Mesendoderm (in vitro differentiated cells): ENCODE results near the gene PPP2R3A.

Experiments used
- DNase-seq: peaks from one replicate; pipeline ENCODE4 v3.0.0; 2013
- H2AK5ac ChIP-seq: 2 replicates; pipeline ENCODE4 v1.6.1; 2013; ENCODE audit warnings: low read length, inconsistent platforms
- H2BK120ac ChIP-seq: 2 replicates; pipeline ENCODE4 v1.6.1; 2013; ENCODE audit warnings: low read depth, mild to moderate bottlenecking, low read length, moderate library complexity, mixed read lengths
- H2BK15ac ChIP-seq: replicated peaks from 2 replicates; pipeline ENCODE4 v1.6.1; 2013; ENCODE audit warnings: low read depth, mild to moderate bottlenecking, moderate library complexity
- H2BK5ac ChIP-seq: 2 replicates; pipeline ENCODE4 v1.6.1; 2013; ENCODE audit warnings: low read length, inconsistent platforms
- H3K18ac ChIP-seq: 2 replicates; pipeline ENCODE4 v1.6.1; 2013; ENCODE audit warnings: mild to moderate bottlenecking, low read length, mixed read lengths
- H3K23ac ChIP-seq: one replicate; pipeline ENCODE4 v1.6.1; 2013; ENCODE audit warnings: low read length
- H3K27ac ChIP-seq: 2 replicates; pipeline ENCODE4 v1.5.1; 2013; ENCODE audit warnings: low read depth, mild to moderate bottlenecking, inconsistent platforms, low read length, moderate library complexity
- H3K27me3 ChIP-seq: 2 replicates; pipeline ENCODE4 v1.6.1; 2013; ENCODE audit warnings: low read length, control low read depth, mild to moderate bottlenecking, inconsistent platforms; ENCODE audit not compliant: insufficient read depth, poor library complexity
- H3K36me3 ChIP-seq: 2 replicates; pipeline ENCODE4 v1.6.1; 2013; ENCODE audit warnings: low read length, inconsistent platforms; ENCODE audit not compliant: control insufficient read depth, insufficient read depth
- H3K4ac ChIP-seq: one replicate; pipeline ENCODE4 v1.6.1; 2013; ENCODE audit warnings: low read depth, mild to moderate bottlenecking, low read length, moderate library complexity
- H3K4me1 ChIP-seq: 2 replicates; pipeline ENCODE4 v1.6.1; 2013; ENCODE audit warnings: low read depth, low read length, inconsistent platforms; ENCODE audit not compliant: control insufficient read depth
- H3K4me2 ChIP-seq: 2 replicates; pipeline ENCODE4 v1.6.1; 2013; ENCODE audit warnings: low read length
- H3K4me3 ChIP-seq: 2 replicates; pipeline ENCODE4 v1.5.1; 2013; ENCODE audit warnings: mild to moderate bottlenecking, low read length
- H3K56ac ChIP-seq: one replicate; pipeline ENCODE4 v1.6.1; 2013; ENCODE audit warnings: low read length
- H3K79me1 ChIP-seq: 2 replicates; pipeline ENCODE4 v1.6.1; 2013; ENCODE audit warnings: low read length, inconsistent platforms
- H3K79me2 ChIP-seq: 2 replicates; pipeline ENCODE4 v1.6.1; 2013; ENCODE audit warnings: mild to moderate bottlenecking, low read length; ENCODE audit not compliant: control insufficient read depth, insufficient read depth
- H3K9ac ChIP-seq: 2 replicates; pipeline ENCODE4 v1.6.1; 2013; ENCODE audit warnings: low read length, inconsistent platforms
- H4K5ac ChIP-seq: one replicate; pipeline ENCODE4 v1.6.1; 2013; ENCODE audit warnings: low read length
- H4K8ac ChIP-seq: one replicate; pipeline ENCODE4 v1.6.1; 2013; ENCODE audit warnings: low read depth, mild to moderate bottlenecking, control low read depth, low read length, moderate library complexity
- WGBS: extraction: QIAGEN DNeasy Blood & Tissue Kit; methylation state at CpG from one replicate; pipeline ENCODE4 v1.1.7; 2013; ENCODE audit warnings: low lambda C conversion rate, missing lambda C conversion rate; ENCODE audit not compliant: insufficient coverage; ENCODE audit errors: extremely low coverage; 5-methylcytosine and 5-hydroxymethylcytosine counted together

The PPP2R3A gene

GRCh38 chr3:135975053-135975452 lies 9.5 kb downstream of the PPP2R3A start:
- Histone ChIP-seq H3K36me3 (no peaks in the 10 kb centered on the region), H4K8ac (no peak overlapping the region), H2BK15ac (no peak overlapping the region), H3K56ac (no peak overlapping the region), H4K5ac (no peak overlapping the region), H3K18ac (peak overlapping the region; percentile 51), H3K4me3 (no peak overlapping the region), H3K4me1 (peaks cover 7% of the 10 kb centered on the region), H2BK120ac (no peak overlapping the region), H2AK5ac (no peak overlapping the region), H3K4ac (no peak overlapping the region), H3K9ac (no peak overlapping the region), H3K27ac (no peak overlapping the region), H3K79me1 (peaks cover 9% of the 10 kb centered on the region), H3K27me3 (no peaks in the 10 kb centered on the region), H2BK5ac (no peak overlapping the region), H3K4me2 (no peak overlapping the region), H3K79me2 (peaks cover 4% of the 10 kb centered on the region), H3K23ac (no peak overlapping the region)
- DNase-seq: peak; percentile 16

DNA sequence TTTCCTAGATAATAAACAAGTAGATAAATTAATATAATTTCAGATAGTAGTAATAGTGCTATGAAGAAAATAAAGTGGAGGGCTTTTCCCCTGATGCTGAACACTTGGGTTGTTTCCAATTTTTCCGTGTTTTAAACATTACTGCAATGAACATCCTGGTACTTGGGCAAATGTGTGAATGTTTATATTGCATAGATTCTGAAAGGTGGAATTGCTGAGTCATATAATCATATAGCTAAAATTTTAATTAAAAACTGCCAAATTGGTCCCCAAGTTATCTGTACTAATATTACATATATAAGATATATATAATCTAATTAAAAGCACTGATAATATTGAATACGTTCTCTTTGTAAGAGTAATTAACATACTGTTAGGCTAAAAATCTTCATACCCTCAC lies 10.0 kb downstream of the PPP2R3A start:
- Histone ChIP-seq H3K56ac (no peak overlapping the region), H3K23ac (no peak overlapping the region), H4K8ac (no peak overlapping the region), H3K36me3 (no peaks in the 10 kb centered on the region), H3K27me3 (no peaks in the 10 kb centered on the region), H3K4me1 (peaks cover 7% of the 10 kb centered on the region), H2AK5ac (no peak overlapping the region), H2BK15ac (no peak overlapping the region), H3K27ac (no peak overlapping the region), H3K79me2 (peaks cover 4% of the 10 kb centered on the region), H3K18ac (no peak overlapping the region), H3K9ac (no peak overlapping the region), H3K4ac (no peak overlapping the region), H3K4me2 (no peak overlapping the region), H4K5ac (no peak overlapping the region), H2BK5ac (no peak overlapping the region), H3K79me1 (peaks cover 9% of the 10 kb centered on the region), H2BK120ac (no peak overlapping the region), H3K4me3 (no peak overlapping the region)
- no CpG with 5 or more reads among the region's 2 CpGs for WGBS
- DNase-seq: no peak

- Histone ChIP-seq H3K4me1 (no peaks in the 10 kb centered on the region), H2AK5ac (no peak overlapping the region), H3K23ac (no peak overlapping the region), H3K27me3 (no peaks in the 10 kb centered on the region), H3K27ac (no peak overlapping the region), H2BK120ac (no peak overlapping the region), H2BK15ac (no peak overlapping the region), H3K4me3 (no peak overlapping the region), H3K4ac (no peak overlapping the region), H2BK5ac (no peak overlapping the region), H3K9ac (no peak overlapping the region), H4K5ac (no peak overlapping the region), H3K56ac (no peak overlapping the region), H3K18ac (no peak overlapping the region), H3K79me2 (no peaks in the 10 kb centered on the region), H3K4me2 (no peak overlapping the region), H3K79me1 (peaks cover 2% of the 10 kb centered on the region), H3K36me3 (no peaks in the 10 kb centered on the region), H4K8ac (no peak overlapping the region)
- WGBS: no CpG with 5 or more reads among the region's 2 CpGs
- no peak for DNase-seq
Observed at GRCh38 chr3:135980343-135980742, 14.8 kb downstream of the PPP2R3A start.

- H2AK5ac ChIP-seq: no peak overlapping the region
- no peak overlapping the region for H3K27ac ChIP-seq
- whole genome bisulfite sequencing: no CpG with 5 or more reads among the region's 4 CpGs
- no peak overlapping the region for H3K18ac ChIP-seq
- no peak overlapping the region for H3K4ac ChIP-seq
- no peak overlapping the region for H4K8ac ChIP-seq
- H3K4me1 ChIP-seq: no peaks in the 10 kb centered on the region
- H3K56ac ChIP-seq: no peak overlapping the region
- no peak overlapping the region for H2BK5ac ChIP-seq
- H2BK120ac ChIP-seq: no peak overlapping the region
- H3K9ac ChIP-seq: no peak overlapping the region
- no peak for DNase-seq
- no peak overlapping the region for H3K23ac ChIP-seq
- no peaks in the 10 kb centered on the region for H3K79me1 ChIP-seq
- no peak overlapping the region for H2BK15ac ChIP-seq
- H3K4me3 ChIP-seq: no peak overlapping the region
- no peak overlapping the region for H3K4me2 ChIP-seq
- no peaks in the 10 kb centered on the region for H3K36me3 ChIP-seq
- H4K5ac ChIP-seq: no peak overlapping the region
- no peaks in the 10 kb centered on the region for H3K79me2 ChIP-seq
- no peaks in the 10 kb centered on the region for H3K27me3 ChIP-seq
Observed at GRCh38 chr3:135981701-135982403, 16.3 kb downstream of the PPP2R3A start.

- no peak overlapping the region for H2BK120ac ChIP-seq
- no peak overlapping the region for H3K4ac ChIP-seq
- H3K56ac ChIP-seq: no peak overlapping the region
- H4K5ac ChIP-seq: no peak overlapping the region
- H3K4me1 ChIP-seq: no peaks in the 10 kb centered on the region
- H3K9ac ChIP-seq: no peak overlapping the region
- no peak overlapping the region for H2BK5ac ChIP-seq
- H2AK5ac ChIP-seq: no peak overlapping the region
- H3K36me3 ChIP-seq: no peaks in the 10 kb centered on the region
- no peak overlapping the region for H3K4me3 ChIP-seq
- no peaks in the 10 kb centered on the region for H3K79me2 ChIP-seq
- no peak overlapping the region for H3K23ac ChIP-seq
- no peak overlapping the region for H4K8ac ChIP-seq
- H3K4me2 ChIP-seq: no peak overlapping the region
- H2BK15ac ChIP-seq: no peak overlapping the region
- H3K27me3 ChIP-seq: no peaks in the 10 kb centered on the region
- DNase-seq: no peak
- H3K18ac ChIP-seq: no peak overlapping the region
- H3K79me1 ChIP-seq: no peaks in the 10 kb centered on the region
- H3K27ac ChIP-seq: no peak overlapping the region
- WGBS: no CpG with 5 or more reads among the region's 1 CpG
Observed at GRCh38 chr3:135982404-135982761, 16.9 kb downstream of the PPP2R3A start.

- Histone ChIP-seq H2BK120ac (no peak overlapping the region), H2AK5ac (no peak overlapping the region), H3K4me3 (no peak overlapping the region), H3K18ac (no peak overlapping the region), H2BK15ac (no peak overlapping the region), H3K27me3 (no peaks in the 10 kb centered on the region), H3K36me3 (no peaks in the 10 kb centered on the region), H3K4me1 (no peaks in the 10 kb centered on the region), H4K5ac (no peak overlapping the region), H3K79me2 (no peaks in the 10 kb centered on the region), H3K27ac (no peak overlapping the region), H3K4ac (no peak overlapping the region), H3K23ac (no peak overlapping the region), H3K79me1 (no peaks in the 10 kb centered on the region), H4K8ac (no peak overlapping the region), H3K9ac (no peak overlapping the region), H3K56ac (no peak overlapping the region), H3K4me2 (no peak overlapping the region), H2BK5ac (no peak overlapping the region)
- WGBS: no CpG with 5 or more reads among the region's 5 CpGs
- DNase-seq: no peak
Observed at GRCh38 chr3:135982922-135983581, 17.5 kb downstream of the PPP2R3A start.
